IMR-90 (cell line): Measurements from ENCODE around the gene C19orf25. TPM values are rescaled to one million over a fixed set of nuclear protein-coding genes. Genes with fewer than 3 reads are reported as not detected.

Experiments used
- ATAC-seq: fragments of 200-7000 bp; cut with Tn5 transposase; 2 replicates; pipeline ENCODE4 v1.9.1; 2020; ENCODE audit warnings: low read depth, mild to moderate bottlenecking, moderate library complexity
- BruUV-seq: library from RNA; stranded (reverse); fragments of 400-500 nt; replicated peaks from 2 replicates; lab custom pipeline; 2021; lab: Mats Ljungman, UMichigan
- CTCF ChIA-PET: fragments of 300-600 bp; formaldehyde crosslinking; extraction: SDS; loops from one replicate; lab custom pipeline; 2021; ENCODE audit warnings: antibody characterized with exemption; lab: Yijun Ruan, JAX
- POLR2A ChIA-PET: fragments of 300-600 bp; sonication (Branson Sonifier 250); formaldehyde crosslinking; loops from one replicate; lab custom pipeline; 2022; ENCODE audit warnings: antibody characterized with exemption; ENCODE audit not compliant: unreplicated experiment; lab: Charles Lee
- DNase-seq: peaks from one replicate; pipeline ENCODE4 v3.0.0; 2013
- H2AFZ ChIP-seq: replicated peaks from 2 replicates; pipeline ENCODE3; 2013; ENCODE audit warnings: low read length, mild to moderate bottlenecking; ENCODE audit not compliant: poor library complexity
- H2AK5ac ChIP-seq: 2 replicates; pipeline ENCODE4 v1.6.1; 2013; ENCODE audit warnings: low read depth, low read length, inconsistent platforms
- H2AK9ac ChIP-seq: replicated peaks from 2 replicates; pipeline ENCODE3; 2013; ENCODE audit warnings: mild to moderate bottlenecking, low read depth, low read length, moderate library complexity; ENCODE audit not compliant: poor library complexity
- H2BK120ac ChIP-seq: 2 replicates; pipeline ENCODE4 v1.6.1; 2013; ENCODE audit warnings: low read depth, low read length, inconsistent platforms
- H2BK15ac ChIP-seq: 3 replicates; pipeline ENCODE4 v1.6.1; 2013; ENCODE audit warnings: low read depth, low read length, inconsistent platforms
- H2BK20ac ChIP-seq: 2 replicates; pipeline ENCODE4 v1.6.1; 2013; ENCODE audit warnings: low read depth, mild to moderate bottlenecking, inconsistent platforms, low read length, moderate library complexity
- H2BK5ac ChIP-seq: 2 replicates; pipeline ENCODE4 v1.6.1; 2013; ENCODE audit warnings: mild to moderate bottlenecking, low read depth, low read length, inconsistent platforms; ENCODE audit not compliant: poor library complexity, severe bottlenecking
- H3K14ac ChIP-seq: replicated peaks from 2 replicates; pipeline ENCODE4 v1.6.1; 2013; ENCODE audit warnings: low read depth, low read length, inconsistent platforms
- H3K18ac ChIP-seq: 2 replicates; pipeline ENCODE4 v1.6.1; 2013; ENCODE audit warnings: low read depth, low read length, control low read depth
- H3K23ac ChIP-seq: 2 replicates; pipeline ENCODE4 v1.6.1; 2013; ENCODE audit warnings: low read depth, low read length, inconsistent platforms
- H3K27ac ChIP-seq: 2 replicates; pipeline ENCODE4 v1.5.1; 2013; ENCODE audit warnings: mild to moderate bottlenecking, control low read depth, low read length; ENCODE audit not compliant: insufficient read depth
- H3K27me3 ChIP-seq: 2 replicates; pipeline ENCODE4 v1.6.1; 2013; ENCODE audit warnings: low read length; ENCODE audit not compliant: control insufficient read depth, insufficient read depth
- H3K36me3 ChIP-seq: 2 replicates; pipeline ENCODE4 v1.6.1; 2013; ENCODE audit warnings: low read length, mixed read lengths; ENCODE audit not compliant: control insufficient read depth, insufficient read depth
- H3K4ac ChIP-seq: 2 replicates; pipeline ENCODE4 v1.6.1; 2013; ENCODE audit warnings: low read depth, low read length, inconsistent platforms
- H3K4me1 ChIP-seq: 2 replicates; pipeline ENCODE4 v1.6.1; 2013; ENCODE audit warnings: low read length, mixed read lengths; ENCODE audit not compliant: control insufficient read depth, insufficient read depth
- H3K4me2 ChIP-seq: 2 replicates; pipeline ENCODE4 v1.6.1; 2013; ENCODE audit warnings: low read depth, mild to moderate bottlenecking, control low read depth, low read length, moderate library complexity
- H3K4me3 ChIP-seq: 2 replicates; pipeline ENCODE4 v1.5.1; 2013; ENCODE audit warnings: low read depth, mild to moderate bottlenecking, control low read depth, low read length, moderate library complexity; ENCODE audit not compliant: insufficient read depth
- H3K56ac ChIP-seq: 2 replicates; pipeline ENCODE4 v1.6.1; 2013; ENCODE audit warnings: low read length, inconsistent platforms; ENCODE audit not compliant: insufficient read depth; ENCODE audit errors: extremely low read depth
- H3K79me1 ChIP-seq, 2 experiments: 2 replicates each; pipeline ENCODE4 v1.6.1; 2013; ENCODE audit warnings: low read length in 2 of 2, inconsistent platforms in 1 of 2, low read depth in 1 of 2
- H3K9ac ChIP-seq: 2 replicates; pipeline ENCODE4 v1.6.1; 2013; ENCODE audit warnings: low read depth, low read length, control low read depth
- H3K9me1 ChIP-seq: 2 replicates; pipeline ENCODE4 v1.6.1; 2013; ENCODE audit warnings: low read length, inconsistent platforms; ENCODE audit not compliant: insufficient read depth
- H3K9me3 ChIP-seq: 2 replicates; pipeline ENCODE4 v1.6.1; 2013; ENCODE audit warnings: low read length; ENCODE audit not compliant: control insufficient read depth, insufficient read depth
- H4K20me1 ChIP-seq: 2 replicates; pipeline ENCODE4 v1.6.1; 2013; ENCODE audit warnings: low read length, inconsistent platforms; ENCODE audit not compliant: insufficient read depth
- H4K5ac ChIP-seq: 2 replicates; pipeline ENCODE4 v1.6.1; 2013; ENCODE audit warnings: mild to moderate bottlenecking, low read depth, low read length, control low read depth
- H4K8ac ChIP-seq, 2 experiments: 2 replicates each; pipeline ENCODE4 v1.6.1; 2013; ENCODE audit warnings: low read depth in 2 of 2, low read length in 2 of 2, control low read depth in 1 of 2, inconsistent platforms in 1 of 2
- H4K91ac ChIP-seq: 2 replicates; pipeline ENCODE4 v1.6.1; 2013; ENCODE audit warnings: low read depth, low read length, inconsistent platforms; ENCODE audit not compliant: insufficient read depth
- CEBPB ChIP-seq: IDR thresholded peaks from 2 replicates; pipeline ENCODE4 v1.6.1; 2012; ENCODE audit warnings: low read depth, low read length, improper control_type of control experiment
- CHD1 ChIP-seq: IDR thresholded peaks from 2 replicates; pipeline ENCODE4 v1.6.1; 2012; ENCODE audit warnings: low read depth, low read length, improper control_type of control experiment
- CTCF ChIP-seq: conservative IDR thresholded peaks from 2 replicates; pipeline ENCODE4 v1.5.1; 2012; ENCODE audit warnings: mild to moderate bottlenecking, low read depth, low read length, improper control_type of control experiment
- MAFK ChIP-seq: IDR thresholded peaks from 2 replicates; pipeline ENCODE4 v1.6.1; 2012; ENCODE audit warnings: low read depth, low read length, improper control_type of control experiment
- MAZ ChIP-seq: IDR thresholded peaks from 2 replicates; pipeline ENCODE4 v1.6.1; 2012; ENCODE audit warnings: low read depth, mild to moderate bottlenecking, low read length, improper control_type of control experiment, moderate library complexity, borderline replicate concordance
- RAD21 ChIP-seq: IDR thresholded peaks from 2 replicates; pipeline ENCODE4 v1.6.1; 2012; ENCODE audit warnings: low read length, improper control_type of control experiment
- SMC3 ChIP-seq: fragments of 150-350 bp; IDR thresholded peaks from 2 replicates; pipeline ENCODE4 v1.6.1; 2016; ENCODE audit warnings: low read depth, mild to moderate bottlenecking, antibody characterized with exemption, low read length, moderate library complexity
- USF2 ChIP-seq: fragments of 150-350 bp; IDR thresholded peaks from 2 replicates; pipeline ENCODE4 v1.6.1; 2017; ENCODE audit warnings: mild to moderate bottlenecking, antibody characterized with exemption, low read length, low read depth
- WGBS, 2 experiments: methylation state at CpG; one replicate each; pipeline versions ENCODE4 v1.1.5 to v1.1.7; 2013; ENCODE audit warnings: missing lambda C conversion rate in 2 of 2; ENCODE audit not compliant: insufficient read length in 1 of 2; ENCODE audit errors: extremely low coverage in 2 of 2; 5-methylcytosine and 5-hydroxymethylcytosine counted together
- dilution Hi-C: fragments of 300-500 bp; cut with HindIII; formaldehyde crosslinking; loops from one replicate; pipeline ENCODE4 v1.14.3; 2018; ENCODE audit warnings: low sequenced_read_pairs; ENCODE audit not compliant: unreplicated experiment
- in situ Hi-C: fragments of 300-500 bp; cut with MboI; formaldehyde crosslinking; loops from 3 replicates; pipeline ENCODE4 v1.14.3; 2019; ENCODE audit warnings: low sequenced_read_pairs, inconsistent platforms, mixed read lengths
- intact Hi-C: fragments of 100-400 bp; cut with micrococcal nuclease; formaldehyde crosslinking; loops from 2 replicates; pipeline ENCODE4 v1.10.0; 2022
- polyA plus RNA-seq, 3 experiments: library from polyadenylated mRNA; depleted of rRNA; stranded (reverse); fragments of >200 nt; gene quantifications; 2 replicates each; pipeline ENCODE4 v1.2.3, GENCODE V29; 2012; ENCODE audit warnings: low replicate concordance in 1 of 3
- total RNA-seq: library from RNA; depleted of rRNA; stranded (reverse); fragments of >200 nt; gene quantifications from 2 replicates; pipeline ENCODE4 v1.2.3, GENCODE V29; 2012

C19orf25 gene
- total and polyA plus RNA-seq, 2 of the 4 experiments (the other 2 are of a cell fraction): 10.4 to 34.9 TPM

GRCh38 chr19:1445185-1445931 lies 33.7 kb downstream of the C19orf25 start:
- Histone ChIP-seq H3K14ac (no peak overlapping the region; the same call in 1 of the 2 replicates), H3K4me2 (peak overlapping the region; percentile 55), H2AK5ac (peak overlapping the region; percentile 88), H2BK20ac (no peak overlapping the region), H3K4me3 (peak overlapping the region; percentile 47), H3K79me1 (peaks cover 13 to 26% of the 10 kb centered on the region in 2 experiments; a peak in 3 of 4 replicates), H3K4me1 (peaks cover 5% of the 10 kb centered on the region; the same call in 1 of the 2 replicates), H4K5ac (no peak overlapping the region), H3K23ac (no peak overlapping the region), H3K27ac (no peak overlapping the region), H3K4ac (no peak overlapping the region; the same call in 1 of the 2 replicates), H2AK9ac (peak overlapping the region; percentile 78), H2BK15ac (no peak overlapping the region), H3K9me3 (no peaks in the 10 kb centered on the region), H4K91ac (no peak overlapping the region), H3K27me3 (peaks cover 35% of the 10 kb centered on the region), H2BK5ac (no peak overlapping the region), H2BK120ac (0 out of 2 replicates have a peak overlapping the region, but pooled peaks have one; percentile 32), H3K9ac (no peak overlapping the region), H4K20me1 (peaks cover 54% of the 10 kb centered on the region), H3K9me1 (no peaks in the 10 kb centered on the region), H3K18ac (no peak overlapping the region), H3K56ac (peak overlapping the region; percentile 6; the same call in 1 of the 2 replicates), H2AFZ (peak overlapping the region; percentile 91), H4K8ac (peak overlapping the region in 1 of 2 experiments; percentile 73; a peak in 1 of 4 replicates), H3K36me3 (peaks cover 23% of the 10 kb centered on the region)
- 1% methylated on average over 16 of the region's 70 CpGs; no CpG with 5 or more reads in 1 of the 2 experiments for WGBS, 2 experiments
- in situ Hi-C loops (no loop called here), dilution Hi-C loops (no loop called here), intact Hi-C loops (no loop called here)
- no TSS peak for BruUV-seq
- POLR2A ChIA-PET: no interaction called here
- peak; percentile 85 for ATAC-seq
- CTCF ChIA-PET: no interaction called here
- no peak for TF ChIP-seq CEBPB
- TF ChIP-seq MAZ: peak; percentile 57; the same call in 1 of the 2 replicates
- no peak for TF ChIP-seq MAFK
- TF ChIP-seq USF2: no peak
- TF ChIP-seq CTCF: peak; percentile 86
- TF ChIP-seq CHD1: no peak
- peak; percentile 45 for TF ChIP-seq RAD21
- peak; percentile 28; the same call in 1 of the 2 replicates for TF ChIP-seq SMC3
- DNase-seq: peak; percentile 35
